GM21723 (cell line): ENCODE measurements around the gene BAZ2B.

Experiments used
- ATAC-seq: cut with Tn5 transposase; IDR thresholded peaks from one replicate; pipeline ENCODE4 v1.9.1; 2021; ENCODE audit warnings: mild to moderate bottlenecking, moderate library complexity; ENCODE audit not compliant: unreplicated experiment

BAZ2B gene

DNA sequence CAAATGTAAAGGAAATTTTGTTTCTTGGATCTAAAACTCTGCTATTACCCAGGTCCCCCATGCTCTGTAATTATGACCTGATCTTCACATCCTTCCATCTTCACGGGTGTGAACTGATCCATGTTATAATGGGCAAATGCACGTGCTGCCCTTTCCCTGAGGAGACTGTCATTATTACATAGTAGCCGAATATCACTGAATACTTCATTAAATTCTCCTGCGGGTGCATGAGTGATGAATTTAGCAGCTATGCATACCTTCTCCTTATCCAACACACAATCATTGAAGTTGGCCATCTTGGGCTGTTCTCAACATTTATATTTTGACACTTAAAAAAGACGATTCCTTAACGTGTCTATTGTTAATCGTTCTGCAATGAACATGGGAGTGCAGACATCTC is 153.4 kb downstream of the BAZ2B start:
- ATAC-seq = no peak

- no peak for ATAC-seq
These were observed 154.1 kb downstream of the BAZ2B start for GRCh38 chr2:159462201-159462785.

GRCh38 chr2:159461076-159461475 is 155.3 kb downstream of the BAZ2B start:
- no peak for ATAC-seq

- no peak for ATAC-seq
These were observed 156.1 kb downstream of the BAZ2B start for GRCh38 chr2:159460227-159460626.

- ATAC-seq = no peak
These were observed 157.1 kb downstream of the BAZ2B start for GRCh38 chr2:159459279-159459678.

DNA sequence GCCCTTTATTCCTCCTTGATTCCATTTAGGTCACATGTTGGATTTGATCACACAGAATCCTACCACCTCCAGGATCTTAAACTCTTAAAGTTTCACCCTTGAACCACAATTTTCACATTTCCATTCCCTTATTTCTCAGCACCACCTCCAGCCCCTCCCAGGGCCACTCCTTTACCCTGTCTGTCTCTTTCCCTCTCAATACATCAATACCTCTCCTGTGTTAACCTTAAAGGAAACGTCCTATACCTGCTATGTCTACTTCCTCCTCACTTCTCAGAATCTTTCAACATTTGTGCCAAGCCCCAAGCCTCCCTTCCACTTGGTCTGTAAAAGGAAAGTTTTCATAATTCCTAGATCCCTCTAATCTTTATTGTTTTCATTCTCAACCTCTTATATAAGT is 158.8 kb downstream of the BAZ2B start:
- no peak for ATAC-seq

DNA sequence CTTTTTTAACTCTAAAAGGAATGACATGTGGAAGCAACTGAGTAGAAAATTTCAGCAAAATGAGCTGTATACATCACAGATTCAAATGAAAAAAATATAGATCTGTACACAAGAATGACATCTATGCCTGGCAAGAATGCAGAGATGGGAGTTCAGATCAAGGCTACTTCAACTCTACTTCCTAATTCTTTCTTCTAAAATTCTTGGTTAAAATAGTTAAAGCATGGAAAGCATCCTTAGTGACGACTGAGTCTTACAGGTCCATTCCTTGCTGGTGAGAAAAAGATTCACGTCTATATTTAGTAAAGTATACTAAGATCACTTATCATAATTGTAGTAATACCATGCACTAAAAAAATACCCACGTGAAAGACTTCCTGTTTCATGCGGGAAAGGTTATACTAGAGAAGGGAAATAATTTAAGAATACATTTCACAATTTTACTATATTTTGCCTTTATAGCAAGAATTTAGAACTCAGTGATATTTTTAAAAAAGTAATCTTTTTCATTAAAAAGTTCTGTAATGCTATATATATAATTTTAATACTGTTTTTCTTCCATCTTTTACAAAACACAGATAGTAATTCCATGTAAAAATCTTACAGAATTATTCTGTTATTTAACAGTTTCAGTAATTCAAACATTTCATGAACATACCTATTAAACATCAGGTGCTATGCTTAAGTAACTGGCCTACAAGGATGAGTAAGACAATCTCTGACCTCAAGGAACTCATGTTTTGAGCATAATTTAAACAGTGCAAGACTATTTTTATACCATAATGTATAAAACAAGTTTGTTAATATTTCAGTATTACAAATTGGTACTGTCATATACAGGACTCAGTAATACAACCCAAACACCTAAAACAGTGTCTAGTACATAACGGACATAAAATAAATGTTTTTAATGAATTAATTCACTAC is 159.6 kb downstream of the BAZ2B start:
- ATAC-seq = peak; percentile 56

GRCh38 chr2:159455330-159455918 is 160.9 kb downstream of the BAZ2B start:
- ATAC-seq = no peak

DNA sequence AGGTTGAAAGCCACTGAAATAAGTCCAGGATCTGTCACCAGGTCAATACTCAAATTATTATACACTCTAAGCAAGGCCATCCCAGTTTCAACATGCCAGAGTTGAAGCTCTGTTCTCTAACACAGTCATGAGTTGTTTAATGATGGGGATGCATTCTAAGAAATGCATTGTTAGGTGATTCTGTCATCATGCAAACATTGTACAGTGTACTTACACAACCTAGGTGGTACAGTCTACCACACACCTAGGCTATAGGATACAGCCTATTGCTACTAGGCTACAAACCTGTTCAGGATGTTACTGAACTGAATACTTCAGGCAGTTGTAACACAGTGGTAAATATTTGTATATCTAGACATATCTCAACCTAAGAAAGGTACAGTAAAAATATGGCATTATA is 162.2 kb downstream of the BAZ2B start:
- no peak for ATAC-seq

- ATAC-seq = no peak
These were observed 166.2 kb downstream of the BAZ2B start for GRCh38 chr2:159450180-159450579.

GRCh38 chr2:159449504-159450124 is 166.7 kb downstream of the BAZ2B start:
- no peak for ATAC-seq

- no peak for ATAC-seq
These were observed 169.5 kb downstream of the BAZ2B start for GRCh38 chr2:159446817-159447216.

DNA sequence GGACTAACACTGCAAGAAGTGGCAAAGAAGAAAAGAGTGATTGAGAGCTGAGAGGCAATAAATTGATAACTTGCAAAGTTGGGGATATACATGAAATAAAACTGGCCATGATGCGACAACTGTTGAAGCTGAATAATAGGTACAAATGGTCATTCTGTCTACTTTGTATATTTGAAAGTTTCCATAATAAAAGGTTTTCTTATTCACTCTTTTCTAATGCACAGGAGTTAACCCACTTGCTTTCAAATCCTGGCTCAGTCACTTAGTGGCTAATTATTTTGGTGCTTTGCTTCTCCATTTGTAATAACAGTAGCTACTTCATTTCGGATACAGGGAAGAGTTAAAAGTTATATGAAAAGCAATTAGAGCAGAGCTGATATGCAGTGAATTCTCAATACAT is 170.1 kb downstream of the BAZ2B start:
- no peak for ATAC-seq

- ATAC-seq = no peak
These were observed 171.0 kb downstream of the BAZ2B start for GRCh38 chr2:159445307-159445706.

DNA sequence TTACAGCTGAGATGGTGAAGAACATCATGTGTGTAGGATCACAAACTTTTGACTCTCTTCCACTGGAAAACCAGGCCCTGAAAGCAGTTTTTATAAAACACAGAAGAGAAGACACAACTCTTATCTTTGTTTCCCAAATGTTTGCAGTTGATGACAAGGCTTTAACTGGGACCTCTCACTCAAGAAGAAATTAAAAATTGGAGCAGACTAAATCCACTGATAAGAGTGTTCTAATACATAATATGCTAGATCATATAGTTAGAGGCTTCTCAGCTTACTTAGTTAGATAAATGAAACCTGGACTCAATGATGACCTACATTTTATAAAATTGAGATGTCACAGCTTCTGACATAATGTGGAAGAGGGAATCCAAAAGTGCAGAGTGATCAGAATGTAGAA is 171.6 kb downstream of the BAZ2B start:
- ATAC-seq = no peak

GRCh38 chr2:159442159-159442852 is 174.0 kb downstream of the BAZ2B start:
- ATAC-seq = no peak

DNA sequence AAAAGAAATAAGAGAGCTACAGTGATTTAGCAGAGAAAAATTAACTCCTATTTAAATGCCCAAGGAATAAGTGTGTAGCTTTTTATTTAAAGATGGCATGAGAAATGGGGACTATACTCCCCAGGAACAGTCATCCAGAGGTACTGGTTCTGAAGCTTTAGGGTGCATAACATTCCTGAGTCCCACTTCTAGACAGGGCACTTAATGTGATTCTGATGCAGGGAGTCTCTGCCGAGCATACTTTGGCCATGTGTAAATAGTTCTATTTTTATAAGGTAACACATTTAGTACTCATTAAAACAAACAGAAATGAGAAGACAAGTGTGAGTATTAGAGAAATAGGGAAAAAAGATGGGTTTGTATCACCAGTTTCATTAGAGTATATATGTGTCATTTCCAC is 175.2 kb downstream of the BAZ2B start:
- ATAC-seq = no peak

GRCh38 chr2:159439421-159439820 is 176.9 kb downstream of the BAZ2B start:
- ATAC-seq = no peak

GRCh38 chr2:159438720-159439353 is 177.5 kb downstream of the BAZ2B start:
- ATAC-seq = no peak

DNA sequence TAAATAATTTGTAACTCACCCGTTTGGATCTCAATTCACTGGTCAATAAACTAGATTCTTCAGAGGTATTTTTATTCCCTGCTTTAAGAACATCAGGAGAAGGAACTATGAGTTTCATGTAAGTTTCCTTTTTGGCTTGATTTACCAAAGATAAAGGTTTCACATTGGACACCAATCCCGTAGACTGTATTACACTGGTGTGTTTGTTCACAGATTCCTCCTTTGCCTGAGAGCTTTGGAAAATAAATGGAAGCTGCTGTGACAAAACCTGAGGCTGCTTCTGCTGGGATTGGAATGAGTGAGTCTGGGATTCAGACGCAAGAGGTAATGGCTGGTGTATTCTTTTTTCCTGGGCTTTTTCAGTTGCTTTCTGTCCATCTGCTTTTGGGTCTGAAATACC is 178.1 kb downstream of the BAZ2B start:
- ATAC-seq = no peak

GRCh38 chr2:159432610-159433009 is 183.7 kb downstream of the BAZ2B start:
- ATAC-seq = no peak
